HepG2 (cell line): ENCODE results near the gene MTFP1. TPM values are rescaled to one million over a fixed set of nuclear protein-coding genes. Genes with fewer than 3 reads are reported as not detected.

Experiments used
- ATAC-seq: fragments of 200-7000 bp; cut with Tn5 transposase; 3 replicates; pipeline ENCODE4 v1.9.1; 2020; ENCODE audit warnings: mild to moderate bottlenecking, moderate library complexity
- BruUV-seq: library from RNA; stranded (reverse); fragments of 400-500 nt; replicated peaks from 2 replicates; lab custom pipeline; 2021; lab: Mats Ljungman, UMichigan
- CTCF ChIA-PET: fragments of 300-600 bp; formaldehyde crosslinking; extraction: SDS; loops from one replicate; lab custom pipeline; 2021; ENCODE audit warnings: low total read pairs, inconsistent platforms, low intra/inter-chr PET ratio; lab: Yijun Ruan, JAX
- POLR2A ChIA-PET: fragments of 350-600 bp; sonication (Branson Sonifier 250); formaldehyde crosslinking; loops from one replicate; lab custom pipeline; 2020; ENCODE audit warnings: antibody characterized with exemption, inconsistent platforms; lab: Yijun Ruan, JAX
- DNase-seq: peaks from one replicate; pipeline ENCODE4 v3.0.0-alpha.2; 2015; ENCODE audit warnings: low spot score
- FAIRE-seq: peaks from 3 replicates; lab custom pipeline; 2011; peaks lifted over from hg19 to GRCh38; lab: Jason Lieb, UNC
- H2AFZ ChIP-seq: one replicate; pipeline ENCODE4 v1.6.1; 2011; ENCODE audit warnings: low read length, inconsistent platforms
- H3K27ac ChIP-seq: fragments of 300-600 bp; 3 replicates; pipeline ENCODE4 v1.8.0; 2011; ENCODE audit warnings: mixed run types, mild to moderate bottlenecking, mixed read lengths, low read length, inconsistent platforms; ENCODE audit not compliant: insufficient read depth; ENCODE audit errors: extremely low read length
- H3K27me3 ChIP-seq, 2 experiments: fragments of 200-600 bp in 1 of 2; 2 replicates in 1 of 2; 3 replicates in 1 of 2; pipeline versions ENCODE4 v1.6.0 to v1.8.0; 2011; ENCODE audit warnings: low read length in 2 of 2, mild to moderate bottlenecking in 2 of 2, moderate library complexity in 2 of 2, inconsistent platforms in 1 of 2; ENCODE audit not compliant: insufficient read depth in 2 of 2, control insufficient read depth in 1 of 2
- H3K36me3 ChIP-seq, 2 experiments: fragments of 200-600 bp in 1 of 2; replicated peaks in 1 of 2; 2 replicates in 1 of 2; 3 replicates in 1 of 2; pipeline versions ENCODE4 v1.5.1 to v1.8.0; 2011; ENCODE audit warnings: low read length in 2 of 2, inconsistent platforms in 1 of 2; ENCODE audit not compliant: insufficient read depth in 2 of 2, control insufficient read depth in 1 of 2
- H3K4me1 ChIP-seq: 2 replicates; pipeline ENCODE4 v1.5.1; 2012; ENCODE audit warnings: low read length, inconsistent platforms; ENCODE audit not compliant: insufficient read depth
- H3K4me2 ChIP-seq: 2 replicates; pipeline ENCODE4 v1.6.0; 2011; ENCODE audit warnings: low read depth, low read length, inconsistent platforms
- H3K4me3 ChIP-seq, 3 experiments: fragments of 200-600 bp in 1 of 3; sonication (generic), shearing (Covaris generic) in 1 of 3; replicated peaks in 1 of 3; 2 replicates each; pipeline ENCODE4 v1.5.1; 2011 to 2016; ENCODE audit warnings: low read length in 3 of 3, inconsistent platforms in 2 of 3, low read depth in 2 of 3, mild to moderate bottlenecking in 2 of 3, control low read depth in 1 of 3, mixed read lengths in 1 of 3; ENCODE audit not compliant: insufficient read depth in 1 of 3
- H3K79me2 ChIP-seq: one replicate; pipeline ENCODE4 v1.6.1; 2011; ENCODE audit warnings: low read length, inconsistent platforms; ENCODE audit not compliant: insufficient read depth
- H3K9ac ChIP-seq: 2 replicates; pipeline ENCODE4 v1.6.0; 2011; ENCODE audit warnings: mild to moderate bottlenecking, low read depth, low read length, inconsistent platforms; ENCODE audit not compliant: insufficient read depth
- H3K9me3 ChIP-seq: 2 replicates; pipeline ENCODE4 v1.5.1; 2012; ENCODE audit warnings: mild to moderate bottlenecking, low read length
- H4K20me1 ChIP-seq: 2 replicates; pipeline ENCODE4 v1.6.0; 2011; ENCODE audit warnings: inconsistent platforms, mild to moderate bottlenecking, low read length, moderate library complexity; ENCODE audit not compliant: insufficient read depth
- CEBPG ChIP-seq: IDR thresholded peaks from 2 replicates; pipeline ENCODE4 v1.6.1; 2016
- FOSL1 ChIP-seq: sonication (generic); formaldehyde crosslinking; IDR thresholded peaks from 2 replicates; pipeline ENCODE4 v1.9.0; 2021; ENCODE audit warnings: missing genetic modification reagents, borderline replicate concordance
- MED8 ChIP-seq: sonication (generic); formaldehyde crosslinking; IDR thresholded peaks from 2 replicates; pipeline ENCODE4 v1.8.1; 2023; ENCODE audit warnings: mild to moderate bottlenecking, missing genetic modification reagents; ENCODE audit not compliant: insufficient replicate concordance
- MTF2 ChIP-seq: sonication (generic); formaldehyde crosslinking; IDR thresholded peaks from 2 replicates; pipeline ENCODE4 v1.5.0; 2020; ENCODE audit warnings: missing genetic modification reagents, borderline replicate concordance
- PHF21A ChIP-seq: sonication (generic); formaldehyde crosslinking; IDR thresholded peaks from 2 replicates; pipeline ENCODE4 v1.5.0; 2020; ENCODE audit warnings: mild to moderate bottlenecking, missing genetic modification reagents
- RBAK ChIP-seq: sonication (generic); formaldehyde crosslinking; IDR thresholded peaks from 2 replicates; pipeline ENCODE4 v1.5.1; 2020; ENCODE audit warnings: mild to moderate bottlenecking, missing genetic modification reagents
- TAF1 ChIP-seq: sonication (generic); formaldehyde crosslinking; IDR thresholded peaks from 2 replicates; pipeline ENCODE4 v1.4.0; 2020; ENCODE audit warnings: missing genetic modification reagents
- TCF7 ChIP-seq: sonication (generic); IDR thresholded peaks from 2 replicates; pipeline ENCODE4 v1.6.1; 2016; ENCODE audit warnings: antibody characterized with exemption, low read depth
- ZNF138 ChIP-seq: sonication (generic); formaldehyde crosslinking; IDR thresholded peaks from 2 replicates; pipeline ENCODE4 v1.5.0; 2020; ENCODE audit warnings: mild to moderate bottlenecking, low read depth, missing genetic modification reagents
- ZNF17 ChIP-seq: sonication (generic); formaldehyde crosslinking; IDR thresholded peaks from 2 replicates; pipeline ENCODE4 v1.5.0; 2020; ENCODE audit warnings: mild to moderate bottlenecking, missing genetic modification reagents
- ZNF577 ChIP-seq: sonication (generic); formaldehyde crosslinking; IDR thresholded peaks from 2 replicates; pipeline ENCODE4 v1.4.0; 2020; ENCODE audit warnings: mild to moderate bottlenecking, low read depth, missing genetic modification reagents, borderline replicate concordance
- WGBS: methylation state at CpG from one replicate; pipeline ENCODE4 v1.1.6; 2017; ENCODE audit warnings: low lambda C conversion rate; 5-methylcytosine and 5-hydroxymethylcytosine counted together
- in situ Hi-C: cut with HindIII; loops from 2 replicates; pipeline ENCODE4 v1.10.0; 2017; ENCODE audit warnings: low pct_unique_long_range_greater_than_20kb; ENCODE audit not compliant: extremely low pct_ligation_motif_present
- intact Hi-C: fragments of 100-400 bp; cut with micrococcal nuclease; formaldehyde crosslinking; loops from one replicate; pipeline ENCODE4 v1.10.0; 2022; ENCODE audit not compliant: unreplicated experiment
- polyA plus RNA-seq, 8 experiments: library from polyadenylated mRNA; depleted of rRNA in 3 of 8; stranded (reverse) in 7 of 8; unstranded in 1 of 8; fragments of >200 nt; fragmentation: Illumina TruSeq in 4 of 8; extraction: Trizol in 4 of 8; gene quantifications; 2 replicates each; pipeline versions ENCODE4 v1.2.1 to v1.2.3, GENCODE V29; 2011 to 2016; ENCODE audit warnings: low read depth in 4 of 8, missing spikeins in 1 of 8, mixed read lengths in 1 of 8; ENCODE audit not compliant: insufficient read depth in 1 of 8
- total RNA-seq, 5 experiments: library from RNA; depleted of rRNA; stranded (reverse); fragments of >200 nt; fragmentation: Illumina TruSeq; extraction: Trizol; gene quantifications; 2 replicates each; pipeline ENCODE4 v1.2.3, GENCODE V29; 2016; ENCODE audit warnings: low read depth in 1 of 5
- TF ChIP-seq, protein P1 (sequence below): sonication (generic); formaldehyde crosslinking; IDR thresholded peaks from 2 replicates; pipeline ENCODE4 v1.4.0; 2020; ENCODE audit warnings: mild to moderate bottlenecking, missing genetic modification reagents
- TF ChIP-seq, protein P2 (sequence below), 2 experiments: fragments of 450-650 bp in 1 of 2; sonication (generic) in 1 of 2; formaldehyde crosslinking; IDR thresholded peaks; 2 replicates each; pipeline versions ENCODE4 v1.5.0 to v1.8.0; 2020 to 2022; ENCODE audit warnings: mild to moderate bottlenecking in 1 of 2, missing genetic modification reagents in 1 of 2

MTFP1 gene
- total and polyA plus RNA-seq, 2 of the 13 experiments (the other 11 are each of a cell fraction or from before 2014, with no cell fraction given) = 29.5 to 45.6 TPM

DNA sequence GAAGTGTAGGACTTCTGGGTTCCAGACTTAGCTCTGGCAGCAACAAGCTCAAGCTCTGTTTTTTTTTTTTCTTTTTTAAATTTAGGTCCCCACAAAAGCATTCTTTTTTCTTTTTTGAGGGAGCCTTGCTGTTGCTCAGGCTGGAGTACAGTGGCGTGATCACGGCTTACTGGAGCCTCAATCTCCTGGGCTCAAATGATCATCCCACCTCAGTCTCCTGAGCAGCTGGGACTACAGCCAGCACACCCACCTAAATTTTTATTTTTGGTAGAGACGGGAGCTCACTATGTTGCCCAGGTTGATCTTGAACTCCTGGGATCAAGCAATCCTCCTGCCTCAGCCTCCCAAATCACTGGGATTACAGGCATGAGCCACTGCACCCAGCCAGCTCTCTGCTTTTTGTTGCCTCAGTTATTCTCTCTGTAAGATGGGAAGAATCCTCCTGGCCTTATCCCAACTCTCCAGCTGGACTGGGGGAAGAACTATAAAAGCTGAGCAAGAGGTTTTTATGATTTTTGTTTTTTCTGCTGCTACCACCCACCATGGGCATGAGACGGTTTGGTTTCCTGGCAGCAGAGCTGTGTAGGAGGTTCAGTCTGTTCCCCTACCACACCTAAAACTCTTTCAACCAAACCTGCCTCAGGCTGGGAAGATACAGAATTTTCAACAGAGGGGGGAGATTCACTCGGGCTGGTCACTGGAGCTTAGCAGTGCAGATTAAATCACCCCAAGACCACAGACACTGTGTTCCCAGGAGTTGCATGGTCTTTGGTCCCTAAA is 11.6 kb upstream of the MTFP1 start:
- Histone ChIP-seq H3K4me3 (no peak overlapping the region), H3K36me3 (peaks cover 10 to 43% of the 10 kb centered on the region in 2 experiments), H3K79me2 (peaks cover 2% of the 10 kb centered on the region), H3K9ac (no peak overlapping the region), H3K9me3 (no peaks in the 10 kb centered on the region), H2AFZ (no peak overlapping the region), H3K4me2 (no peak overlapping the region), H3K4me1 (peaks cover 38% of the 10 kb centered on the region), H4K20me1 (no peaks in the 10 kb centered on the region), H3K27me3 (no peaks in the 10 kb centered on the region), H3K27ac (no peak overlapping the region)
- ChIA-PET POLR2A (interaction anchor here (2.3 to 8.5 kb wide), 2 partner anchors 9 to 12 kb away, joined by 5 to 42 read pairs; partner anchors contain the start of gene MTFP1), CTCF (no interaction called here)
- no peak for FAIRE-seq
- no peak for ATAC-seq
- no TSS peak for BruUV-seq
- WGBS = 95% methylated on average over 5 of the region's 5 CpGs
- in situ Hi-C loops (no loop called here), intact Hi-C loops (no loop called here)
- TF ChIP-seq RBAK (CRISPR knock-in tag) (no peak), TCF7 (no peak), FOSL1 (no peak), ZNF17 (no peak), ZNF138 (CRISPR knock-in tag) (no peak), ZNF577 (CRISPR knock-in tag) (no peak), MED8 (CRISPR knock-in tag) (no peak), MTF2 (CRISPR knock-in tag) (no peak), TAF1 (CRISPR knock-in tag) (no peak), CEBPG (CRISPR knock-in tag) (no peak), PHF21A (no peak)
- TF ChIP-seq, protein P1, sequence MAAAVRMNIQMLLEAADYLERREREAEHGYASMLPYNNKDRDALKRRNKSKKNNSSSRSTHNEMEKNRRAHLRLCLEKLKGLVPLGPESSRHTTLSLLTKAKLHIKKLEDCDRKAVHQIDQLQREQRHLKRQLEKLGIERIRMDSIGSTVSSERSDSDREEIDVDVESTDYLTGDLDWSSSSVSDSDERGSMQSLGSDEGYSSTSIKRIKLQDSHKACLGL (CRISPR knock-in tag) = no peak
- TF ChIP-seq, protein P2, sequence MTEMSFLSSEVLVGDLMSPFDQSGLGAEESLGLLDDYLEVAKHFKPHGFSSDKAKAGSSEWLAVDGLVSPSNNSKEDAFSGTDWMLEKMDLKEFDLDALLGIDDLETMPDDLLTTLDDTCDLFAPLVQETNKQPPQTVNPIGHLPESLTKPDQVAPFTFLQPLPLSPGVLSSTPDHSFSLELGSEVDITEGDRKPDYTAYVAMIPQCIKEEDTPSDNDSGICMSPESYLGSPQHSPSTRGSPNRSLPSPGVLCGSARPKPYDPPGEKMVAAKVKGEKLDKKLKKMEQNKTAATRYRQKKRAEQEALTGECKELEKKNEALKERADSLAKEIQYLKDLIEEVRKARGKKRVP (CRISPR knock-in tag; IDR thresholded peaks at IDR 0.05) = no peak
- DNase-seq = no peak
